Testis (tissue), 2 donors: Measurements from ENCODE around the gene SDHA.
"Not testable (repeated sequence)": the region's sequence is repeated elsewhere in the genome, so short reads cannot be mapped to it uniquely, and the experiment has no call there.

Experiments
- POLR2A ChIP-seq: fragments of 450-650 bp; IDR thresholded peaks from one replicate; pipeline ENCODE4 v1.6.1; 2017; ENCODE audit warnings: antibody characterized with exemption, mild to moderate bottlenecking, moderate library complexity
- TF ChIP-seq, protein P1 (sequence below), 3 experiments: fragments of 450-650 bp in 2 of 3; fragments of 200-600 bp in 1 of 3; sonication (generic) in 1 of 3; IDR thresholded peaks; one replicate each; pipeline ENCODE4 v1.5.1; 2016 to 2019; ENCODE audit warnings: antibody characterized with exemption in 3 of 3, mild to moderate bottlenecking in 2 of 3, moderate library complexity in 1 of 3

- TF ChIP-seq, protein P1, sequence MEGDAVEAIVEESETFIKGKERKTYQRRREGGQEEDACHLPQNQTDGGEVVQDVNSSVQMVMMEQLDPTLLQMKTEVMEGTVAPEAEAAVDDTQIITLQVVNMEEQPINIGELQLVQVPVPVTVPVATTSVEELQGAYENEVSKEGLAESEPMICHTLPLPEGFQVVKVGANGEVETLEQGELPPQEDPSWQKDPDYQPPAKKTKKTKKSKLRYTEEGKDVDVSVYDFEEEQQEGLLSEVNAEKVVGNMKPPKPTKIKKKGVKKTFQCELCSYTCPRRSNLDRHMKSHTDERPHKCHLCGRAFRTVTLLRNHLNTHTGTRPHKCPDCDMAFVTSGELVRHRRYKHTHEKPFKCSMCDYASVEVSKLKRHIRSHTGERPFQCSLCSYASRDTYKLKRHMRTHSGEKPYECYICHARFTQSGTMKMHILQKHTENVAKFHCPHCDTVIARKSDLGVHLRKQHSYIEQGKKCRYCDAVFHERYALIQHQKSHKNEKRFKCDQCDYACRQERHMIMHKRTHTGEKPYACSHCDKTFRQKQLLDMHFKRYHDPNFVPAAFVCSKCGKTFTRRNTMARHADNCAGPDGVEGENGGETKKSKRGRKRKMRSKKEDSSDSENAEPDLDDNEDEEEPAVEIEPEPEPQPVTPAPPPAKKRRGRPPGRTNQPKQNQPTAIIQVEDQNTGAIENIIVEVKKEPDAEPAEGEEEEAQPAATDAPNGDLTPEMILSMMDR (IDR thresholded peaks at IDR 0.05) = not testable (repeated sequence)
- not testable (repeated sequence) for TF ChIP-seq POLR2A
These were observed 19.8 kb downstream of the SDHA start for GRCh38 chr5:237931-238330.
